Activated T-cell treated with anti-CD3 and anti-CD28 coated beads, Interleukin-2, amount 50 U/mL, for 24 hours (primary cell): ENCODE results near the gene DBF4.
"Not testable (repeated sequence)": the region's sequence is repeated elsewhere in the genome, so short reads cannot be mapped to it uniquely, and the experiment has no call there.

ENCODE experiments used
- DNase-seq: peaks from one replicate; pipeline ENCODE4 v3.0.0-alpha.2; 2020
- H3K27ac Mint-ChIP-seq: 2 replicates; pipeline ENCODE4 v1.8.0; 2020; ENCODE audit warnings: mild to moderate bottlenecking, mixed read lengths
- H3K27me3 Mint-ChIP-seq: 2 replicates; pipeline ENCODE4 v1.8.0; 2020; ENCODE audit warnings: mixed read lengths
- H3K36me3 Mint-ChIP-seq: 2 replicates; pipeline ENCODE4 v1.8.0; 2020; ENCODE audit warnings: low read depth, mixed read lengths
- H3K4me1 Mint-ChIP-seq: 2 replicates; pipeline ENCODE4 v1.8.0; 2020; ENCODE audit warnings: low read depth, mixed read lengths
- H3K4me3 Mint-ChIP-seq: 2 replicates; pipeline ENCODE4 v1.8.0; 2020; ENCODE audit warnings: mild to moderate bottlenecking, moderate library complexity, mixed read lengths
- H3K9me3 Mint-ChIP-seq: 2 replicates; pipeline ENCODE4 v1.8.0; 2020; ENCODE audit warnings: mixed read lengths

The DBF4 gene

GRCh38 chr7:87873328-87873727 is 3.0 kb upstream of the DBF4 start:
- Mint-ChIP-seq H3K4me1 (peaks cover 34% of the 10 kb centered on the region), H3K36me3 (peaks cover 88% of the 10 kb centered on the region), H3K9me3 (peaks cover 16% of the 10 kb centered on the region)
- not testable (repeated sequence) for H3K27ac Mint-ChIP-seq, H3K4me3 Mint-ChIP-seq, H3K27me3 Mint-ChIP-seq, DNase-seq

- Mint-ChIP-seq H3K9me3 (peaks cover 16% of the 10 kb centered on the region), H3K4me1 (peaks cover 41% of the 10 kb centered on the region), H3K4me3 (peak overlapping the region; percentile 97), H3K36me3 (peaks cover 88% of the 10 kb centered on the region), H3K27me3 (no peaks in the 10 kb centered on the region), H3K27ac (peak overlapping the region; percentile 6)
- DNase-seq: no peak
These were observed 2.2 kb upstream of the DBF4 start for GRCh38 chr7:87874066-87874465.

- peaks cover 16% of the 10 kb centered on the region for H3K9me3 Mint-ChIP-seq
- H3K27me3 Mint-ChIP-seq: no peaks in the 10 kb centered on the region
- peaks cover 48% of the 10 kb centered on the region for H3K4me1 Mint-ChIP-seq
- DNase-seq: no peak
- peak overlapping the region; percentile 97 for H3K4me3 Mint-ChIP-seq
- H3K36me3 Mint-ChIP-seq: peaks cover 88% of the 10 kb centered on the region
- peak overlapping the region; percentile 92 for H3K27ac Mint-ChIP-seq
These were observed 898 bp upstream of the DBF4 start for GRCh38 chr7:87875151-87876039.

- peaks cover 9% of the 10 kb centered on the region for H3K9me3 Mint-ChIP-seq
- peaks cover 87% of the 10 kb centered on the region for H3K36me3 Mint-ChIP-seq
- H3K4me3 Mint-ChIP-seq: peak overlapping the region; percentile 97
- DNase-seq: peak; percentile 71
- H3K27me3 Mint-ChIP-seq: no peaks in the 10 kb centered on the region
- H3K4me1 Mint-ChIP-seq: peaks cover 56% of the 10 kb centered on the region
- H3K27ac Mint-ChIP-seq: peak overlapping the region; percentile 96
These were observed 559 bp downstream of the DBF4 start for GRCh38 chr7:87876869-87877234.

GRCh38 chr7:87877366-87878040 is 1.2 kb downstream of the DBF4 start:
- H3K27me3 Mint-ChIP-seq: no peaks in the 10 kb centered on the region
- DNase-seq: no peak
- peak overlapping the region; percentile 96 for H3K27ac Mint-ChIP-seq
- H3K4me3 Mint-ChIP-seq: peak overlapping the region; percentile 97
- peaks cover 54% of the 10 kb centered on the region for H3K4me1 Mint-ChIP-seq
- H3K36me3 Mint-ChIP-seq: peaks cover 87% of the 10 kb centered on the region
- H3K9me3 Mint-ChIP-seq: peaks cover 3% of the 10 kb centered on the region

GRCh38 chr7:87878208-87878735 is 2.0 kb downstream of the DBF4 start:
- peaks cover 87% of the 10 kb centered on the region for H3K36me3 Mint-ChIP-seq
- peak overlapping the region; percentile 97 for H3K4me3 Mint-ChIP-seq
- H3K27me3 Mint-ChIP-seq: no peaks in the 10 kb centered on the region
- H3K9me3 Mint-ChIP-seq: no peaks in the 10 kb centered on the region
- no peak for DNase-seq
- H3K4me1 Mint-ChIP-seq: peaks cover 54% of the 10 kb centered on the region
- H3K27ac Mint-ChIP-seq: peak overlapping the region; percentile 50

GRCh38 chr7:87882151-87882937 is 6.1 kb downstream of the DBF4 start:
- no peak overlapping the region for H3K4me3 Mint-ChIP-seq
- H3K27ac Mint-ChIP-seq: no peak overlapping the region
- no peak for DNase-seq
- H3K36me3 Mint-ChIP-seq: peaks cover 90% of the 10 kb centered on the region
- H3K4me1 Mint-ChIP-seq: peaks cover 38% of the 10 kb centered on the region
- H3K9me3 Mint-ChIP-seq: no peaks in the 10 kb centered on the region
- H3K27me3 Mint-ChIP-seq: no peaks in the 10 kb centered on the region

- peaks cover 92% of the 10 kb centered on the region for H3K36me3 Mint-ChIP-seq
- H3K27ac Mint-ChIP-seq: no peak overlapping the region
- no peak overlapping the region for H3K4me3 Mint-ChIP-seq
- H3K4me1 Mint-ChIP-seq: peaks cover 22% of the 10 kb centered on the region
- DNase-seq: no peak
- H3K27me3 Mint-ChIP-seq: no peaks in the 10 kb centered on the region
- no peaks in the 10 kb centered on the region for H3K9me3 Mint-ChIP-seq
These were observed 8.7 kb downstream of the DBF4 start for GRCh38 chr7:87885018-87885417.

GRCh38 chr7:87886875-87887274 is 10.6 kb downstream of the DBF4 start:
- H3K27ac Mint-ChIP-seq: no peak overlapping the region
- peaks cover 90% of the 10 kb centered on the region for H3K36me3 Mint-ChIP-seq
- peaks cover 11% of the 10 kb centered on the region for H3K4me1 Mint-ChIP-seq
- H3K9me3 Mint-ChIP-seq: no peaks in the 10 kb centered on the region
- no peak for DNase-seq
- no peaks in the 10 kb centered on the region for H3K27me3 Mint-ChIP-seq
- H3K4me3 Mint-ChIP-seq: no peak overlapping the region

- Mint-ChIP-seq H3K9me3 (no peaks in the 10 kb centered on the region), H3K4me1 (peaks cover 2% of the 10 kb centered on the region), H3K27me3 (no peaks in the 10 kb centered on the region), H3K36me3 (peaks cover 87% of the 10 kb centered on the region), H3K4me3 (no peak overlapping the region), H3K27ac (no peak overlapping the region)
- no peak for DNase-seq
These were observed 19.1 kb downstream of the DBF4 start for GRCh38 chr7:87895363-87895762.

- peaks cover 94% of the 10 kb centered on the region for H3K36me3 Mint-ChIP-seq
- H3K9me3 Mint-ChIP-seq: no peaks in the 10 kb centered on the region
These were observed 23.0 kb downstream of the DBF4 start for GRCh38 chr7:87899255-87899654.

GRCh38 chr7:87907136-87907906 is 31.0 kb downstream of the DBF4 start:
- H3K27ac Mint-ChIP-seq: peak overlapping the region; percentile 30
- not testable (repeated sequence) for H3K4me3 Mint-ChIP-seq, DNase-seq, H3K27me3 Mint-ChIP-seq, H3K4me1 Mint-ChIP-seq, H3K9me3 Mint-ChIP-seq
- H3K36me3 Mint-ChIP-seq: peaks cover 59% of the 10 kb centered on the region

More at GRCh38 chr7:87899255-87899654, 23.0 kb downstream of the DBF4 start:
- Mint-ChIP-seq H3K4me3 (no peak overlapping the region), H3K4me1 (peaks cover 2% of the 10 kb centered on the region), H3K27ac (no peak overlapping the region), H3K27me3 (no peaks in the 10 kb centered on the region)
- DNase-seq: no peak

- not testable (repeated sequence) for H3K4me3 Mint-ChIP-seq, H3K9me3 Mint-ChIP-seq, H3K4me1 Mint-ChIP-seq, H3K27ac Mint-ChIP-seq, H3K27me3 Mint-ChIP-seq, DNase-seq
- H3K36me3 Mint-ChIP-seq: peaks cover 44% of the 10 kb centered on the region
These were observed 32.5 kb downstream of the DBF4 start for GRCh38 chr7:87908814-87909213.

GRCh38 chr7:87912121-87912520 is 35.8 kb downstream of the DBF4 start:
- Mint-ChIP-seq H3K27ac (no peak overlapping the region), H3K4me3 (no peak overlapping the region), H3K4me1 (peaks cover 3% of the 10 kb centered on the region), H3K36me3 (peaks cover 16% of the 10 kb centered on the region), H3K27me3 (no peaks in the 10 kb centered on the region), H3K9me3 (no peaks in the 10 kb centered on the region)
- no peak for DNase-seq
